Fibroblast of lung (primary cell): Measurements from ENCODE around the gene BRD3. TPM values are rescaled to one million over a fixed set of nuclear protein-coding genes. Genes with fewer than 3 reads are reported as not detected.
A peak's percentile ranks its signal among the peaks of the same experiment; 100 is the strongest.

Source experiments
- DNase-seq, 2 donors: peaks; one replicate each; pipeline versions ENCODE4 v3.0.0 to v3.0.0-alpha.2; 2010; ENCODE audit warnings: low read depth in 2 of 2
- H2AFZ ChIP-seq: 2 replicates; pipeline ENCODE4 v1.5.1; 2012; ENCODE audit warnings: low read length, control low read depth, inconsistent platforms
- H3K27ac ChIP-seq: 2 replicates; pipeline ENCODE4 v1.5.1; 2011; ENCODE audit warnings: low read length, control low read depth; ENCODE audit not compliant: insufficient read depth
- H3K27me3 ChIP-seq: 2 replicates; pipeline ENCODE4 v1.5.1; 2011; ENCODE audit warnings: mild to moderate bottlenecking, low read length; ENCODE audit not compliant: control insufficient read depth, insufficient read depth
- H3K36me3 ChIP-seq: 2 replicates; pipeline ENCODE4 v1.5.1; 2011; ENCODE audit warnings: low read length; ENCODE audit not compliant: control insufficient read depth, insufficient read depth
- H3K4me1 ChIP-seq: 2 replicates; pipeline ENCODE4 v1.5.1; 2011; ENCODE audit warnings: low read length; ENCODE audit not compliant: control insufficient read depth, insufficient read depth; ENCODE audit errors: extremely low read depth
- H3K4me2 ChIP-seq: 2 replicates; pipeline ENCODE4 v1.5.1; 2011; ENCODE audit warnings: low read length, control low read depth; ENCODE audit not compliant: insufficient read depth; ENCODE audit errors: extremely low read depth
- H3K4me3 ChIP-seq, 4 experiments: fragments of 200-600 bp in 1 of 4; sonication (generic) in 1 of 4; replicated peaks in 1 of 4; 2 replicates each; pipeline ENCODE4 v1.5.1; 2011 to 2016; ENCODE audit warnings: low read length in 4 of 4, low read depth in 3 of 4, mild to moderate bottlenecking in 3 of 4, control low read depth in 2 of 4, inconsistent platforms in 1 of 4, mixed read lengths in 1 of 4; ENCODE audit not compliant: insufficient read depth in 1 of 4; ENCODE audit errors: control extremely low read depth in 1 of 4
- H3K79me2 ChIP-seq: 2 replicates; pipeline ENCODE4 v1.5.1; 2012; ENCODE audit warnings: mild to moderate bottlenecking, low read length, inconsistent platforms; ENCODE audit not compliant: control insufficient read depth, insufficient read depth
- H3K9ac ChIP-seq: 2 replicates; pipeline ENCODE4 v1.5.1; 2011; ENCODE audit warnings: mild to moderate bottlenecking, low read length, control low read depth; ENCODE audit not compliant: insufficient read depth
- H3K9me3 ChIP-seq: 2 replicates; pipeline ENCODE4 v1.5.1; 2012; ENCODE audit warnings: low read depth, low read length; ENCODE audit not compliant: control insufficient read depth, insufficient read depth
- H4K20me1 ChIP-seq: 2 replicates; pipeline ENCODE4 v1.5.1; 2011; ENCODE audit warnings: low read length; ENCODE audit not compliant: control insufficient read depth, insufficient read depth; ENCODE audit errors: extremely low read depth
- CTCF ChIP-seq, 2 donors: IDR thresholded peaks in 1 of 2; conservative IDR thresholded peaks in 1 of 2; 1 replicate in 1 of 2; 2 replicates in 1 of 2; pipeline ENCODE4 v1.5.1; 2011 to 2012; ENCODE audit warnings: low read length in 2 of 2, control low read depth in 1 of 2, inconsistent platforms in 1 of 2, low read depth in 1 of 2, mild to moderate bottlenecking in 1 of 2
- EZH2 ChIP-seq: IDR thresholded peaks from 2 replicates; pipeline ENCODE4 v1.5.1; 2012; ENCODE audit warnings: low read length, control low read depth, mild to moderate bottlenecking; ENCODE audit errors: missing control alignments
- polyA plus RNA-seq, 2 donors: library from polyadenylated mRNA; depleted of rRNA in 1 of 2; stranded (reverse) in 1 of 2; unstranded in 1 of 2; fragments of >200 nt; gene quantifications; 2 replicates each; pipeline ENCODE4 v1.2.1, GENCODE V29; 2011 to 2012; ENCODE audit warnings: missing spikeins in 1 of 2
- total RNA-seq: library from RNA; depleted of rRNA; stranded (reverse); fragments of >200 nt; gene quantifications from 2 replicates; pipeline ENCODE4 v1.2.1, GENCODE V29; 2014

The BRD3 gene
- total and polyA plus RNA-seq, 2 donors (not counting 1 experiment from before 2014, with no cell fraction given), result 7.6 to 10.4 TPM

- no peak for DNase-seq
- no peaks in the 10 kb centered on the region for H4K20me1 ChIP-seq
Measured at GRCh38 chr9:134057307-134057657, 10.5 kb downstream of the BRD3 start.

DNA sequence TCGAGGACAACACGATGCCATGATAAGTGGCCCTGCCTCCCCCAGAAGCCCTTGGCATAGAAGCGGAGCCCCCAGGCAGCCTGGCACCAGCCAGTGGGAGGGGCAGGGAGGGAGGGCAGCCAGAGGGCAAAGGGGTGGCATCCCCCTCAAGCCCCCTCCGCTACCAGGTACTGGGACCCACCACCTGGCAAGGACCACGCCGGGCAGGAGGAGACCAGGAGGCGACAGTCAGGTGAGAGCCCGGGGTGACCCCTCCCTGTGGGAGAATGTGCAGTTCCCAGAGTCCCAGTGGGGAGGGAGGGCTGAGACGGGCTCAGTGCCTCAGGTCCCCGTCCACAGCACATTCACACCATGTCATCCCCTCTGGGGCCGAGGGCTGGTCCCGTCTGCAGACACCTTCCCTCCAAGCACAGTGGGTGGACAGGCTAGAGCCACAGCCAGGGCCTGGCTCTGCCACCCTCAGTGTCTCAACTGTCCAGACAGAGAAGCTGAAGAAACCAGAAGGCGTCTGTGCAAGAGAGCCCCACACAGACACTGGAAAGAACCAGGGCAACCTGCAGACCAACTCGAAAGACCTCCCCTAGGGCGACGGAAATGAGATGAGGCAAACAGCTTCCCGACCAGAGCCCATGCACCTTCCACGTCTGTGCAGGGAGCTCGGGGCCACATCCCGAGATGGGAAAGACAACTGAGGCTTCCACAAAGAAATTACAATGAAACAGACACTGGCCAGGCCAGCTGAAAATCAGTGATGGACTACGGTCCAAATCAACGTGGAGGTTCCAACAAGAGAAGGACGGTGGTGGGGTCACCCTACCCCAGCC, 11.1 kb downstream of the BRD3 start:
- Histone ChIP-seq H4K20me1 (no peaks in the 10 kb centered on the region), H3K4me2 (peak overlapping the region; percentile 70), H3K27ac (no peak overlapping the region), H2AFZ (no peak overlapping the region), H3K27me3 (no peaks in the 10 kb centered on the region), H3K9me3 (no peaks in the 10 kb centered on the region), H3K4me3 (no peak overlapping the region), H3K4me1 (peaks cover 10% of the 10 kb centered on the region), H3K36me3 (no peaks in the 10 kb centered on the region), H3K79me2 (peaks cover 45% of the 10 kb centered on the region), H3K9ac (no peak overlapping the region)
- DNase-seq, result no peak
- TF ChIP-seq EZH2 (no peak), CTCF (conservative IDR thresholded peaks at IDR 0.05 in 1 of 2, IDR thresholded peaks at IDR 0.05 in 1 of 2; ENCODE audit: low read depth in 1 of 2, low read length in 2 of 2) (no peak)

More at GRCh38 chr9:134057307-134057657, 10.5 kb downstream of the BRD3 start:
- H2AFZ ChIP-seq, result no peak overlapping the region
- H3K79me2 ChIP-seq, result peaks cover 50% of the 10 kb centered on the region
- peaks cover 10% of the 10 kb centered on the region for H3K4me1 ChIP-seq
- no peaks in the 10 kb centered on the region for H3K9me3 ChIP-seq
- H3K9ac ChIP-seq, result no peak overlapping the region
- H3K27ac ChIP-seq, result no peak overlapping the region
- no peak overlapping the region for H3K4me3 ChIP-seq
- no peaks in the 10 kb centered on the region for H3K27me3 ChIP-seq
- no peaks in the 10 kb centered on the region for H3K36me3 ChIP-seq
- no peak overlapping the region for H3K4me2 ChIP-seq
- TF ChIP-seq EZH2, result no peak
- TF ChIP-seq CTCF (conservative IDR thresholded peaks at IDR 0.05 in 1 of 2, IDR thresholded peaks at IDR 0.05 in 1 of 2; ENCODE audit: low read depth in 1 of 2, low read length in 2 of 2), result no peak

GRCh38 chr9:134055981-134056461, 11.8 kb downstream of the BRD3 start:
- no peak overlapping the region for H3K9ac ChIP-seq
- peak overlapping the region; percentile 70 for H3K4me2 ChIP-seq
- H3K27me3 ChIP-seq, result no peaks in the 10 kb centered on the region
- H4K20me1 ChIP-seq, result no peaks in the 10 kb centered on the region
- no peak overlapping the region for H3K4me3 ChIP-seq
- peaks cover 39% of the 10 kb centered on the region for H3K79me2 ChIP-seq
- H3K9me3 ChIP-seq, result no peaks in the 10 kb centered on the region
- H3K36me3 ChIP-seq, result peaks cover 2% of the 10 kb centered on the region
- TF ChIP-seq EZH2 (no peak), CTCF (conservative IDR thresholded peaks at IDR 0.05 in 1 of 2, IDR thresholded peaks at IDR 0.05 in 1 of 2; ENCODE audit: low read depth in 1 of 2, low read length in 2 of 2) (no peak)
- DNase-seq, result peak; percentile 75 to 82
- no peak overlapping the region for H2AFZ ChIP-seq
- H3K4me1 ChIP-seq, result peaks cover 10% of the 10 kb centered on the region
- no peak overlapping the region for H3K27ac ChIP-seq
